GM21717 (cell line): ENCODE data around the gene RPS23.
A peak's percentile ranks its signal among the peaks of the same experiment; 100 is the strongest.

Experiments used
- ATAC-seq: cut with Tn5 transposase; IDR thresholded peaks from one replicate; pipeline ENCODE4 v1.9.1; 2021; ENCODE audit warnings: mild to moderate bottlenecking, moderate library complexity; ENCODE audit not compliant: unreplicated experiment

Gene RPS23

GRCh38 chr5:82277987-82278710 is at the start of gene RPS23:
Gene RPS23, minus strand, starts transcription at chr5:82278354. Its CDS starts 31 bp downstream, at chr5:82278323.
- ATAC-seq, result peak; percentile 96

GRCh38 chr5:82327941-82328340 is 49.8 kb upstream of the RPS23 start:
- ATAC-seq, result no peak

GRCh38 chr5:82325996-82326395 is 47.8 kb upstream of the RPS23 start:
- ATAC-seq, result no peak

- no peak for ATAC-seq
These were observed 47.0 kb upstream of the RPS23 start for GRCh38 chr5:82325155-82325554.

- no peak for ATAC-seq
These were observed 42.8 kb upstream of the RPS23 start for GRCh38 chr5:82320966-82321365.

GRCh38 chr5:82319651-82320376 is 41.7 kb upstream of the RPS23 start:
- no peak for ATAC-seq

GRCh38 chr5:82319192-82319591 is 41.0 kb upstream of the RPS23 start:
- ATAC-seq, result no peak

GRCh38 chr5:82314964-82315758 is 37.0 kb upstream of the RPS23 start:
- ATAC-seq, result no peak

- no peak for ATAC-seq
These were observed 34.9 kb upstream of the RPS23 start for GRCh38 chr5:82313016-82313415.

GRCh38 chr5:82312373-82312856 is 34.3 kb upstream of the RPS23 start:
- no peak for ATAC-seq

- ATAC-seq, result no peak
These were observed 31.0 kb upstream of the RPS23 start for GRCh38 chr5:82309091-82309531.

GRCh38 chr5:82308416-82308815 is 30.3 kb upstream of the RPS23 start:
- no peak for ATAC-seq

- ATAC-seq, result no peak
These were observed 29.3 kb upstream of the RPS23 start for GRCh38 chr5:82307451-82307850.

- no peak for ATAC-seq
These were observed 28.0 kb upstream of the RPS23 start for GRCh38 chr5:82306151-82306550.

- ATAC-seq, result no peak
These were observed 23.0 kb upstream of the RPS23 start for GRCh38 chr5:82301190-82301589.

GRCh38 chr5:82298668-82299067 is 20.5 kb upstream of the RPS23 start:
- ATAC-seq, result no peak

- ATAC-seq, result no peak
These were observed 19.6 kb upstream of the RPS23 start for GRCh38 chr5:82297711-82298110.

- ATAC-seq, result no peak
These were observed 18.8 kb upstream of the RPS23 start for GRCh38 chr5:82296929-82297328.

- ATAC-seq, result no peak
These were observed 17.9 kb upstream of the RPS23 start for GRCh38 chr5:82295959-82296531.

GRCh38 chr5:82295144-82295543 is 17.0 kb upstream of the RPS23 start:
- ATAC-seq, result no peak

- no peak for ATAC-seq
These were observed 13.3 kb upstream of the RPS23 start for GRCh38 chr5:82291420-82291819.
